Measurements from ENCODE around the gene CDC42SE2. TPM values are rescaled to one million over a fixed set of nuclear protein-coding genes. Genes with fewer than 3 reads are reported as not detected.

The CDC42SE2 gene
- total RNA-seq, 1 experiment from 2014 or later: 23.2 TPM

DNA sequence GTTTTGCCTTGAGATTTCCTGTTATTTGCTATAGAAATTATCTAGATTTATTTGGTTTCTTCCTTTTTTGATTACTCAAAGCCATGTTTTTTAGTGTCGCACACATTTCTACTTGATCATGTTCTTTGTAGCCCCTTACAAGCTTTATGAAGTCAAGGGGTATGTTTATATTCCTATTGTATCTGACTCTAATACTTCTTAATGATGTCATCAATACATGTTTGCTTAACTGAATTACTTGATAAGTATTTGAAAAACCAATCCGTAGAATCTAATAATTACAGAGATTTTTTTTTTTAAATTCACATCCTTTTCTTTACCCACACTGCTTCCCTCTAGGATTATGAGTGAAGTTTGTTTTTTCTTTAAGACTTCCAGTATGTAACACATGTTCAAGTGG, 53.0 kb downstream of the CDC42SE2 start:
- TF ChIP-seq, protein P1, sequence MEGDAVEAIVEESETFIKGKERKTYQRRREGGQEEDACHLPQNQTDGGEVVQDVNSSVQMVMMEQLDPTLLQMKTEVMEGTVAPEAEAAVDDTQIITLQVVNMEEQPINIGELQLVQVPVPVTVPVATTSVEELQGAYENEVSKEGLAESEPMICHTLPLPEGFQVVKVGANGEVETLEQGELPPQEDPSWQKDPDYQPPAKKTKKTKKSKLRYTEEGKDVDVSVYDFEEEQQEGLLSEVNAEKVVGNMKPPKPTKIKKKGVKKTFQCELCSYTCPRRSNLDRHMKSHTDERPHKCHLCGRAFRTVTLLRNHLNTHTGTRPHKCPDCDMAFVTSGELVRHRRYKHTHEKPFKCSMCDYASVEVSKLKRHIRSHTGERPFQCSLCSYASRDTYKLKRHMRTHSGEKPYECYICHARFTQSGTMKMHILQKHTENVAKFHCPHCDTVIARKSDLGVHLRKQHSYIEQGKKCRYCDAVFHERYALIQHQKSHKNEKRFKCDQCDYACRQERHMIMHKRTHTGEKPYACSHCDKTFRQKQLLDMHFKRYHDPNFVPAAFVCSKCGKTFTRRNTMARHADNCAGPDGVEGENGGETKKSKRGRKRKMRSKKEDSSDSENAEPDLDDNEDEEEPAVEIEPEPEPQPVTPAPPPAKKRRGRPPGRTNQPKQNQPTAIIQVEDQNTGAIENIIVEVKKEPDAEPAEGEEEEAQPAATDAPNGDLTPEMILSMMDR (conservative IDR thresholded peaks at IDR 0.05): no peak
- no peak overlapping the region for H3K18ac ChIP-seq (ENCODE audit: insufficient read length, low read depth, low read length)
- Mint-ChIP-seq H3K27ac (no peak overlapping the region), H3K4me3 (no peak overlapping the region), H3K27me3 (ENCODE audit: low read depth) (no peaks in the 10 kb centered on the region), H3K9me3 (peaks cover 8% of the 10 kb centered on the region in 2 experiments; a peak in 3 of 5 replicates), H3K36me3 (ENCODE audit: insufficient read depth in 1 of 3, low read depth in 3 of 3) (peaks cover 9 to 39% (median 20%) of the 10 kb centered on the region in 3 experiments), H3K4me1 (peaks cover 30 to 33% of the 10 kb centered on the region in 2 experiments)
- H3K27me3 ChIP-seq (ENCODE audit: insufficient read depth, low read length): no peaks in the 10 kb centered on the region
- H3K27ac ChIP-seq (ENCODE audit: insufficient read length, low read depth, low read length): no peak overlapping the region
- no peak overlapping the region for H2AK5ac ChIP-seq (ENCODE audit: insufficient read length, low read length)
- H3K14ac ChIP-seq (ENCODE audit: insufficient read depth, low read length): no peak overlapping the region
- no peaks in the 10 kb centered on the region for H3K9me3 ChIP-seq (ENCODE audit: control insufficient read depth, low read depth, low read length)
- no peak overlapping the region for H2BK20ac ChIP-seq (ENCODE audit: low read depth, low read length, poor library complexity, severe bottlenecking)
- H3K79me1 ChIP-seq (ENCODE audit: insufficient read depth, low read depth, low read length, poor library complexity, severe bottlenecking): no peaks in the 10 kb centered on the region
- no peak overlapping the region for H2BK120ac ChIP-seq (ENCODE audit: low read depth, low read length, poor library complexity, severe bottlenecking)
- H4K20me1 ChIP-seq (ENCODE audit: control insufficient read depth, insufficient read depth, insufficient read length): no peaks in the 10 kb centered on the region
- no peak overlapping the region for H2BK15ac ChIP-seq (ENCODE audit: low read depth, low read length)
- WGBS (ENCODE audit: extremely low coverage, insufficient read length, low lambda C conversion rate): no CpG with 5 or more reads among the region's 2 CpGs
- H3K23ac ChIP-seq (ENCODE audit: insufficient read length, low read depth, low read length): no peak overlapping the region
- DNase-seq: no peak
- H3K56ac ChIP-seq (ENCODE audit: insufficient read length, low read depth, low read length): no peak overlapping the region
- peaks cover 5% of the 10 kb centered on the region; the same call in 1 of the 2 replicates for H3K4me1 ChIP-seq (ENCODE audit: insufficient read depth, low read length)
- H3K23me2 ChIP-seq (ENCODE audit: insufficient read length, low read depth, low read length, poor library complexity, severe bottlenecking): no peaks in the 10 kb centered on the region
- no peak overlapping the region for H4K91ac ChIP-seq (ENCODE audit: insufficient read length, low read depth, low read length)
- H4K8ac ChIP-seq (replicated peaks; ENCODE audit: insufficient read length, low read depth, low read length): no peak overlapping the region
- no peak overlapping the region for H3K9ac ChIP-seq (ENCODE audit: extremely low read depth, insufficient read length, low read length)
- no peak overlapping the region for H2AFZ ChIP-seq (ENCODE audit: low read length)
- no peak overlapping the region for H3K4me2 ChIP-seq (ENCODE audit: insufficient read depth, insufficient read length, low read length)
- H3T11ph ChIP-seq (ENCODE audit: low read length): no peak overlapping the region
- H3K4ac ChIP-seq (ENCODE audit: low read depth, low read length): no peak overlapping the region
- no peak overlapping the region for H2BK12ac ChIP-seq (ENCODE audit: insufficient read length, low read depth, low read length)
- H2BK5ac ChIP-seq (ENCODE audit: insufficient read length, low read length): no peak overlapping the region
- no peaks in the 10 kb centered on the region; the same call in 1 of the 2 replicates for H3K79me2 ChIP-seq (ENCODE audit: insufficient read depth, low read length)
- no peak overlapping the region for H4K5ac ChIP-seq (ENCODE audit: insufficient read length, low read depth, low read length)
